HEK293T (cell line): Measurements from ENCODE around the gene TCIRG1.

Source experiments
- ARNT ChIP-seq: fragments of 450-650 bp; IDR thresholded peaks from 2 replicates; pipeline ENCODE4 v1.6.1; 2017; ENCODE audit warnings: mild to moderate bottlenecking
- BHLHE40 ChIP-seq: fragments of 450-650 bp; IDR thresholded peaks from 2 replicates; pipeline ENCODE4 v1.6.1; 2016; ENCODE audit warnings: mild to moderate bottlenecking, moderate library complexity, borderline replicate concordance
- ELF4 ChIP-seq: fragments of 450-650 bp; IDR thresholded peaks from 2 replicates; pipeline ENCODE4 v1.6.1; 2017; ENCODE audit warnings: antibody characterized with exemption
- FOXA1 ChIP-seq: fragments of 450-650 bp; IDR thresholded peaks from 2 replicates; pipeline ENCODE4 v1.6.1; 2016; ENCODE audit warnings: mild to moderate bottlenecking
- FOXK2 ChIP-seq: fragments of 450-650 bp; IDR thresholded peaks from 2 replicates; pipeline ENCODE4 v1.6.1; 2016; ENCODE audit warnings: mild to moderate bottlenecking
- FOXM1 ChIP-seq: fragments of 450-650 bp; IDR thresholded peaks from 2 replicates; pipeline ENCODE4 v1.6.1; 2017; ENCODE audit warnings: mild to moderate bottlenecking, borderline replicate concordance
- HDGF ChIP-seq: fragments of 450-650 bp; IDR thresholded peaks from 2 replicates; pipeline ENCODE4 v1.6.1; 2017; ENCODE audit warnings: antibody characterized with exemption, borderline replicate concordance
- L3MBTL2 ChIP-seq: fragments of 450-650 bp; conservative IDR thresholded peaks from 2 replicates; pipeline ENCODE4 v1.6.1; 2016; ENCODE audit warnings: mild to moderate bottlenecking
- LEF1 ChIP-seq: fragments of 450-650 bp; IDR thresholded peaks from 2 replicates; pipeline ENCODE4 v1.6.1; 2017; ENCODE audit warnings: mild to moderate bottlenecking, borderline replicate concordance
- NFRKB ChIP-seq: fragments of 450-650 bp; IDR thresholded peaks from 2 replicates; pipeline ENCODE4 v1.6.1; 2016; ENCODE audit warnings: mild to moderate bottlenecking, moderate library complexity
- SP1 ChIP-seq: fragments of 450-650 bp; IDR thresholded peaks from 2 replicates; pipeline ENCODE4 v1.6.1; 2017
- SUZ12 ChIP-seq: fragments of 450-650 bp; IDR thresholded peaks from 2 replicates; pipeline ENCODE4 v1.6.1; 2016; ENCODE audit warnings: mild to moderate bottlenecking
- TARDBP ChIP-seq: fragments of 450-650 bp; IDR thresholded peaks from 2 replicates; pipeline ENCODE4 v1.6.1; 2016
- ZNF384 ChIP-seq: fragments of 450-650 bp; IDR thresholded peaks from 2 replicates; pipeline ENCODE4 v1.6.1; 2016

DNA sequence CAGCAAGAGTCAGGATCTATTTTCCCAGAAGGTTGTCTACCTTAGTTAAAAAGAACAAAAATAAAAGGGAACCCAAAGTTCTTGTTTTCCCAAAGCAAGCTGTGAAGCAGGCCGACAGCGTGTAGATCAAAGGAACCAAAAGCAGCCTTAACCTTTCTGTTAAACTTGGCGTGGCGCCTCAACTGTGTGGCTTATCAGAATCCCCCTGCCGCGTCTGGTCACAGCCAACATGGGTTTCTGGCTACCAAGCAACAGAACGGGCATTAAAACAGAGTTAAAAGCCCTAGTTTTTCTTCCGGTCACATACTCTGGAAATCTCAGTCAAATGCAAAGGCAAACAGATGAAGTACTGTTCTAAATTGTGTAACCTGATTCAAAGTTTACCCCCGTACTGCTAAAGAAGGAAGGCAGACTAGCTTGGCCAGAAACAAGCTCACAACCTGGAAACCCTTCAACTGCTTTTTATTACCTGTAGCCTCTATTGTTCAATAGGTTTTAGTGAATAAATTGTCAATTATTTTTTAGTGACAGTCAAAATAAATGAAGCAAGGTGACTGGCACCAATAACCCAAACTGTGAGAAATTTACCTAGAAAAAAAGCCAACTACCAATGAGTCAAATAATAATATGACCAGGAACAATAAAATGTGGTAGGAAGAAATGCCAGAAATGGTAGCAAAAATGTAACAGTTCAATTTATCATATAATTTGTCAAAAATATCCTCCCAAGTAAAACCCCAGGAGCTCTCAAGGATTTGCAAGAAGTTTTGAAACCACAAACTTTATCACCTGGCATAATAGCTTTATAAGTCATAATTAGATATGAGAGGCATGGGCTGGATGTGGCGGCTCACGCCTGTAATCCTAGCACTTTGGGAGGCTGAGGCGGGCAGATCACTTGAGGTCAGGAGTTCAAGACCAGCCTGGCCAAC is 60.9 kb downstream of the TCIRG1 start:
- TF ChIP-seq FOXA1 (no peak), SP1 (no peak), FOXK2 (no peak), NFRKB (no peak), ARNT (no peak), SUZ12 (no peak), FOXM1 (no peak), ZNF384 (no peak), L3MBTL2 (no peak), BHLHE40 (no peak), HDGF (no peak), LEF1 (no peak), TARDBP (no peak), ELF4 (no peak)
